Heart right ventricle (tissue), 16 donors: ENCODE results near the gene GALNT12. TPM values are rescaled to one million over a fixed set of nuclear protein-coding genes. Genes with fewer than 3 reads are reported as not detected.

Experiments
- ATAC-seq, 8 donors: fragments of 200-7000 bp; cut with Tn5 transposase; one replicate each; pipeline ENCODE4 v1.9.1; 2020; ENCODE audit warnings: mild to moderate bottlenecking in 8 of 8, moderate library complexity in 8 of 8, moderate number of reproducible peaks in 1 of 8
- DNase-seq, 2 donors: peaks; one replicate each; pipeline ENCODE4 v3.0.0-alpha.2; 2020
- H3K27ac ChIP-seq, 10 donors: fragments of 200-600 bp; sonication (generic) in 2 of 10; one replicate each; pipeline versions ENCODE4 v1.5.0 to v1.8.0; 2020 to 2022; ENCODE audit warnings: mild to moderate bottlenecking in 3 of 10
- H3K27me3 ChIP-seq, 7 donors: fragments of 200-600 bp; one replicate each; pipeline ENCODE4 v1.8.0; 2021 to 2022; ENCODE audit warnings: mild to moderate bottlenecking in 2 of 7
- H3K36me3 ChIP-seq, 9 donors: fragments of 200-600 bp; sonication (generic) in 1 of 9; one replicate each; pipeline versions ENCODE4 v1.5.0 to v1.8.0; 2020 to 2022; ENCODE audit warnings: mild to moderate bottlenecking in 2 of 9
- H3K4me1 ChIP-seq, 9 donors: fragments of 200-600 bp; sonication (generic) in 1 of 9; one replicate each; pipeline versions ENCODE4 v1.5.0 to v1.8.0; 2020 to 2022; ENCODE audit warnings: mild to moderate bottlenecking in 4 of 9
- H3K4me3 ChIP-seq, 10 donors: fragments of 200-600 bp; sonication (generic) in 2 of 10; one replicate each; pipeline versions ENCODE4 v1.5.0 to v1.8.0; 2020 to 2022; ENCODE audit warnings: mild to moderate bottlenecking in 7 of 10, moderate library complexity in 2 of 10
- H3K9me3 ChIP-seq, 11 donors: fragments of 200-600 bp in 10 of 11; sonication (generic) in 2 of 11; one replicate each; pipeline versions ENCODE4 v1.5.0 to v1.8.0; 2013 to 2022; ENCODE audit warnings: mild to moderate bottlenecking in 2 of 11, control low read depth in 1 of 11, moderate library complexity in 1 of 11
- CTCF ChIP-seq, 9 donors: fragments of 200-600 bp; sonication (generic) in 2 of 9; IDR thresholded peaks; one replicate each; pipeline versions ENCODE4 v1.5.0 to v1.8.0; 2021 to 2022; ENCODE audit warnings: antibody characterized with exemption in 9 of 9, mild to moderate bottlenecking in 5 of 9, moderate library complexity in 1 of 9
- WGBS, 2 donors: extraction: QIAGEN DNeasy Blood & Tissue Kit; methylation state at CpG; one replicate each; pipeline ENCODE4 v1.1.7; 2013; ENCODE audit warnings: inconsistent platforms in 1 of 2; 5-methylcytosine and 5-hydroxymethylcytosine counted together
- intact Hi-C, 10 donors: fragments of 100-400 bp; cut with DNase I; formaldehyde crosslinking; loops; one replicate each; pipeline versions ENCODE4 v1.11.1 to v1.14.2; 2022
- polyA plus RNA-seq, 2 donors: library from polyadenylated mRNA; stranded (reverse); fragments of 200-250 nt; gene quantifications; one replicate each; pipeline ENCODE4 v1.2.3, GENCODE V29; 2013
- total RNA-seq, 10 donors: library from RNA; stranded (reverse); fragmentation: NEBNext Ultra II Directional in 3 of 10; extraction: Animal tissue kit (Norgen Biotek cat#: 25700) in 3 of 10; gene quantifications; one replicate each; pipeline versions ENCODE4 v1.2.1 to v1.2.4, GENCODE V29; 2021 to 2023
- donor health status: Arrhythmogenic right ventricular cardiomyopathy.
- donor health status: ischemic (EF 13 %, LVEDD 7.1; RV severe dilation, severe dysfunction).
- donor health status: healthy with polysubstance abuse.
- donor health status: DM: no; HTN: yes; CAD: no.
- donor health status: DM: no; HTN: no; CAD: no.
- donor health status: ischemic (EF 25% LVEDD 6.9; RV normal size, moderate dysfunction).
- donor health status: ischemic (EF 25% LVEDD 5.7; RV mildly dilated, moderate dysfunction).
- donor health status: healthy.
- donor health status: DM: yes; HTN: yes; CAD: no.
- donor health status: Ischemic cardiomyopathy.
- donor health status: ischemic (EF 35%, LVEDD 5.7; RV mildly dilated, moderate dysfunction).
- donor health status: nonischemic (EF 11% LVEDD 7.7; RV severe dilation, severe dysfunction).
- donor health status: DM: yes; HTN: yes; CAD: no.
- donor health status: PGD.
- donor health status: ischemic (EF 29% LVEDD 5.4; RV normal size, mild dysfunction).
- donor health status: nonischemic (EF 23%, LVEDD 6.1; RV moderate dilation, normal function).

GALNT12 gene
- total and polyA plus RNA-seq, 12 donors = 0.25 to 1.3 (median 0.53) TPM

- WGBS, 2 donors = 95 to 99% methylated on average over 9 of the region's 9 CpGs
- Histone ChIP-seq H3K4me3 (no peak overlapping the region), H3K36me3 (peaks cover 0 to 82% (median 14%) of the 10 kb centered on the region in 9 donors)
Observed at GRCh38 chr9:98768344-98768743, 39.1 kb upstream of the GALNT12 start.

DNA sequence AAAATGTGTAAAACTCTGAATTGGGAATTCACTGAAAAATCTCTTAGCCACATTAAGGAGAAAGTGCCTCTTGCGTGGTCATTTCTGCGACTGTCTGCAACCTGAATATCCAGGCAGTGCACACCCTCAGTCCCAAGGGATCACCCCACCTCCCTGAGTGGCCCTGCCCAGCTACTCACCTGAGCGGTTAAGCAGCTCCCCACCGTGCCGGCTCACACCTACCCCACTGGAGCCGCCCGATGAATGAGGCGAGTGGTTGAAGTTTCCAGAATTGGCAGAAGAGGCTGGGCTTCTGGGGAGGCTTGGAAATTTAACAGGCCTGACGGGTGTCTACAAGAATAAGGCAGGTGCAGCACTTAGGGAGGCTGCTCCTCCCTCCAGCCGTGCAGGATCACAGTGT, 36.8 kb upstream of the GALNT12 start:
- WGBS, 2 donors = 94 to 97% methylated on average over 10 of the region's 10 CpGs
- ATAC-seq (no peak), DNase-seq (no peak)
- Histone ChIP-seq H3K4me1 (no peaks in the 10 kb centered on the region), H3K4me3 (no peak overlapping the region), H3K9me3 (no peaks in the 10 kb centered on the region), H3K27me3 (no peaks in the 10 kb centered on the region), H3K27ac (no peak overlapping the region), H3K36me3 (peaks cover 0 to 76% (median 18%) of the 10 kb centered on the region in 9 donors)
- TF ChIP-seq CTCF (IDR thresholded peaks at IDR 0.05) = no peak
- intact Hi-C loops = loop anchor here in 3 of 10 donors (5.0 to 10.0 kb wide), 3 partner anchors 236 to 453 kb away; no protein-coding TSS in a partner anchor

More at GRCh38 chr9:98768344-98768743, 39.1 kb upstream of the GALNT12 start:
- Histone ChIP-seq H3K4me1 (no peaks in the 10 kb centered on the region), H3K27me3 (no peaks in the 10 kb centered on the region), H3K9me3 (peaks cover 0 to 15% (median 0%) of the 10 kb centered on the region in 11 donors), H3K27ac (no peak overlapping the region)
- DNase-seq (no peak), ATAC-seq (no peak)
- no peak for TF ChIP-seq CTCF (IDR thresholded peaks at IDR 0.05)
- intact Hi-C loops = loop anchor here in 1 of 10 donors (10.0 kb wide), 1 partner anchor 64 kb away; the partner anchor contains the start of gene GABBR2

DNA sequence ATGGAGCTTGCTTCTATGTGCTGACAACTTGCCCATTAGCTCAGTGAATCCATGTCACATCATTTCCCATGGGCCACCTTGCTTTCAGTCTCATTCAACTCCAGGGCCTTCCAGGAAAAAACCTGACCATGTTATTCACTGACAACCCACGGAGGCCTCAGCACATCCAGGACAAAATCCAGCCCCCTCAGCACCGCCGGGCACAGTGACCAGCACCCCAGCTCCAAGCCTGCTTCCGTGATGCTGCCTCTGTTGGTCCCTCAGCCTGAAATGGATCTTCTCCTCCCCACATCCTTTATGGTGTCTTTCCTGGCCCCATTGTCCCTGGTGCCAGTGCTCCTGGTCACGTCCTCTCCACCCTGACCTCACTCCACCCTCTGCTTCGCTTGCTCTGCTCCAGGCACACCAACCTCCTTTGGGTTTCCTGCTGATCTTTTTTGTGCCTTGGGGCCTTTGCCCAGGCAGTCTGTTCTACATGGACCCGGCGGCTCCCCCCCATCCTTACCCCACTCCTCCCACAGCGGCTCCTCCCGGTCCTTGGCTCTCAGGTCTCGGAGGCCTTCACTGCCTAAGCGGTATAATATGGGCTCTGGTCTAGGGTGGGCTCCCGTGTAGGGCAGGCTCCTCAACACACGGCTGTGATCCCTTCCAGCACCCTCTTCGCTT, 36.1 kb upstream of the GALNT12 start:
- Histone ChIP-seq H3K4me1 (no peaks in the 10 kb centered on the region), H3K9me3 (no peaks in the 10 kb centered on the region), H3K27me3 (no peaks in the 10 kb centered on the region), H3K27ac (no peak overlapping the region), H3K4me3 (no peak overlapping the region), H3K36me3 (peaks cover 0 to 73% (median 18%) of the 10 kb centered on the region in 9 donors)
- no peak for ATAC-seq
- TF ChIP-seq CTCF (IDR thresholded peaks at IDR 0.05) = no peak
- 92 to 96% methylated on average over 15 of the region's 15 CpGs for WGBS, 2 donors
- intact Hi-C loops = loop anchor here in 3 of 10 donors (5.0 to 10.0 kb wide), 3 partner anchors 237 to 454 kb away; no protein-coding TSS in a partner anchor
- DNase-seq = no peak

- no peak for TF ChIP-seq CTCF (IDR thresholded peaks at IDR 0.05)
- intact Hi-C loops = loop anchor here in 3 of 10 donors (5.0 to 10.0 kb wide), 3 partner anchors 238 to 455 kb away; no protein-coding TSS in a partner anchor
- Histone ChIP-seq H3K4me1 (no peaks in the 10 kb centered on the region), H3K9me3 (no peaks in the 10 kb centered on the region), H3K27ac (no peak overlapping the region), H3K4me3 (no peak overlapping the region), H3K36me3 (peaks cover 0 to 65% (median 18%) of the 10 kb centered on the region in 9 donors), H3K27me3 (no peaks in the 10 kb centered on the region)
- no peak for ATAC-seq
- DNase-seq = no peak
- 87 to 92% methylated on average over 13 of the region's 13 CpGs for WGBS, 2 donors
Observed at GRCh38 chr9:98772364-98773155, 34.9 kb upstream of the GALNT12 start.
